ENCODE measurements around the gene KRTAP4-4. TPM values are rescaled to one million over a fixed set of nuclear protein-coding genes. Genes with fewer than 3 reads are reported as not detected.

Gene KRTAP4-4
- total and polyA plus RNA-seq, 2 of the 4 experiments (the other 2 are of a cell fraction): not detected

GRCh38 chr17:41178843-41179616 lies 18.5 kb upstream of the KRTAP4-4 start:
- TF ChIP-seq POLR2A (IDR thresholded peaks at IDR 0.05; ENCODE audit: low read depth, low read length) (no peak), MAZ (IDR thresholded peaks at IDR 0.05; ENCODE audit: borderline replicate concordance, low read depth, low read length) (no peak), MAFK (IDR thresholded peaks at IDR 0.05; ENCODE audit: low read depth, low read length) (no peak), FOS (IDR thresholded peaks at IDR 0.05; ENCODE audit: low read depth, low read length) (no peak), BHLHE40 (IDR thresholded peaks at IDR 0.05; ENCODE audit: low read depth, low read length) (no peak), CHD1 (IDR thresholded peaks at IDR 0.05; ENCODE audit: low read depth, low read length) (no peak), NFE2L2 (IDR thresholded peaks at IDR 0.05; ENCODE audit: low read depth, low read length) (no peak), RCOR1 (IDR thresholded peaks at IDR 0.05; ENCODE audit: insufficient replicate concordance, low read length) (no peak), MXI1 (IDR thresholded peaks at IDR 0.05; ENCODE audit: borderline replicate concordance, low read depth, low read length) (no peak), RFX5 (IDR thresholded peaks at IDR 0.05; ENCODE audit: low read depth, low read length) (no peak), RAD21 (IDR thresholded peaks at IDR 0.05; ENCODE audit: low read length) (no peak), SMC3 (IDR thresholded peaks at IDR 0.05; ENCODE audit: low read depth, low read length) (no peak), CEBPB (IDR thresholded peaks at IDR 0.05; ENCODE audit: low read depth, low read length) (no peak)
- TF ChIP-seq, protein P1, sequence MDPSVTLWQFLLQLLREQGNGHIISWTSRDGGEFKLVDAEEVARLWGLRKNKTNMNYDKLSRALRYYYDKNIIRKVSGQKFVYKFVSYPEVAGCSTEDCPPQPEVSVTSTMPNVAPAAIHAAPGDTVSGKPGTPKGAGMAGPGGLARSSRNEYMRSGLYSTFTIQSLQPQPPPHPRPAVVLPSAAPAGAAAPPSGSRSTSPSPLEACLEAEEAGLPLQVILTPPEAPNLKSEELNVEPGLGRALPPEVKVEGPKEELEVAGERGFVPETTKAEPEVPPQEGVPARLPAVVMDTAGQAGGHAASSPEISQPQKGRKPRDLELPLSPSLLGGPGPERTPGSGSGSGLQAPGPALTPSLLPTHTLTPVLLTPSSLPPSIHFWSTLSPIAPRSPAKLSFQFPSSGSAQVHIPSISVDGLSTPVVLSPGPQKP (IDR thresholded peaks at IDR 0.05; ENCODE audit: borderline replicate concordance, low read depth, low read length): no peak
- TF ChIP-seq, protein P2, sequence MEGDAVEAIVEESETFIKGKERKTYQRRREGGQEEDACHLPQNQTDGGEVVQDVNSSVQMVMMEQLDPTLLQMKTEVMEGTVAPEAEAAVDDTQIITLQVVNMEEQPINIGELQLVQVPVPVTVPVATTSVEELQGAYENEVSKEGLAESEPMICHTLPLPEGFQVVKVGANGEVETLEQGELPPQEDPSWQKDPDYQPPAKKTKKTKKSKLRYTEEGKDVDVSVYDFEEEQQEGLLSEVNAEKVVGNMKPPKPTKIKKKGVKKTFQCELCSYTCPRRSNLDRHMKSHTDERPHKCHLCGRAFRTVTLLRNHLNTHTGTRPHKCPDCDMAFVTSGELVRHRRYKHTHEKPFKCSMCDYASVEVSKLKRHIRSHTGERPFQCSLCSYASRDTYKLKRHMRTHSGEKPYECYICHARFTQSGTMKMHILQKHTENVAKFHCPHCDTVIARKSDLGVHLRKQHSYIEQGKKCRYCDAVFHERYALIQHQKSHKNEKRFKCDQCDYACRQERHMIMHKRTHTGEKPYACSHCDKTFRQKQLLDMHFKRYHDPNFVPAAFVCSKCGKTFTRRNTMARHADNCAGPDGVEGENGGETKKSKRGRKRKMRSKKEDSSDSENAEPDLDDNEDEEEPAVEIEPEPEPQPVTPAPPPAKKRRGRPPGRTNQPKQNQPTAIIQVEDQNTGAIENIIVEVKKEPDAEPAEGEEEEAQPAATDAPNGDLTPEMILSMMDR (conservative IDR thresholded peaks at IDR 0.05; ENCODE audit: low read depth, low read length): no peak
- peak; percentile 15 for DNase-seq
- no CpG with 5 or more reads among the region's 1 CpG for WGBS, 2 experiments (ENCODE audit: extremely low coverage in 2 of 2, insufficient read length in 1 of 2)

More at GRCh38 chr17:41178843-41179616, 18.5 kb upstream of the KRTAP4-4 start:
- Histone ChIP-seq H2AFZ (replicated peaks; ENCODE audit: low read length, poor library complexity) (no peak overlapping the region), H3K4me1 (ENCODE audit: control insufficient read depth, insufficient read depth, low read length) (peaks cover 3% of the 10 kb centered on the region; the same call in 1 of the 2 replicates), H3K18ac (ENCODE audit: low read depth, low read length) (peak overlapping the region; percentile 75; the same call in 1 of the 2 replicates), H4K5ac (ENCODE audit: low read depth, low read length) (peak overlapping the region; percentile 51; the same call in 1 of the 2 replicates), H4K91ac (ENCODE audit: insufficient read depth, low read depth, low read length) (no peak overlapping the region), H3K27ac (ENCODE audit: insufficient read depth, low read length) (no peak overlapping the region), H3K36me3 (ENCODE audit: control insufficient read depth, insufficient read depth, low read length) (no peaks in the 10 kb centered on the region), H2BK120ac (ENCODE audit: low read depth, low read length) (no peak overlapping the region; the same call in 1 of the 2 replicates), H3K23ac (ENCODE audit: low read depth, low read length) (no peak overlapping the region), H2AK9ac (replicated peaks; ENCODE audit: low read depth, low read length, poor library complexity) (no peak overlapping the region), H2BK15ac (ENCODE audit: low read depth, low read length) (no peak overlapping the region), H3K27me3 (ENCODE audit: control insufficient read depth, insufficient read depth, low read length) (no peaks in the 10 kb centered on the region; the same call in 1 of the 2 replicates), H3K9me3 (ENCODE audit: control insufficient read depth, insufficient read depth, low read length) (no peaks in the 10 kb centered on the region), H3K4ac (ENCODE audit: low read depth, low read length) (0 out of 2 replicates have a peak overlapping the region, but pooled peaks have one; percentile 57), H3K79me1 (ENCODE audit: low read depth in 1 of 2, low read length in 2 of 2) (no peaks in the 10 kb centered on the region), H3K4me3 (ENCODE audit: insufficient read depth, low read depth, low read length) (no peak overlapping the region), H2BK5ac (ENCODE audit: low read depth, low read length, poor library complexity, severe bottlenecking) (peak overlapping the region; percentile 75), H3K56ac (ENCODE audit: extremely low read depth, insufficient read depth, low read length) (no peak overlapping the region), H2BK20ac (ENCODE audit: low read depth, low read length) (no peak overlapping the region), H4K20me1 (ENCODE audit: insufficient read depth, low read length) (no peaks in the 10 kb centered on the region), H4K8ac (ENCODE audit: low read depth in 2 of 2, low read length in 2 of 2) (0 out of 4 replicates have a peak overlapping the region, but pooled peaks of 1 of the 2 experiments have one; percentile 68), H3K9me1 (ENCODE audit: insufficient read depth, low read length) (no peaks in the 10 kb centered on the region; the same call in 1 of the 2 replicates), H3K14ac (replicated peaks; ENCODE audit: low read depth, low read length) (0 out of 2 replicates have a peak overlapping the region, but pooled peaks have one; percentile 72), H3K4me2 (ENCODE audit: low read depth, low read length) (no peak overlapping the region), H3K9ac (ENCODE audit: low read depth, low read length) (no peak overlapping the region), H2AK5ac (ENCODE audit: low read depth, low read length) (no peak overlapping the region)
- ChIA-PET CTCF (no interaction called here), POLR2A (ENCODE audit: unreplicated experiment) (interaction anchor here (0.7 kb wide), 1 partner anchor 152 kb away, joined by 3 read pairs; no protein-coding TSS in a partner anchor)
- no TSS peak for BruUV-seq (replicated peaks)
- dilution Hi-C loops (cut with HindIII; ENCODE audit: low sequenced_read_pairs, unreplicated experiment): no loop called here
- no peak for ATAC-seq (ENCODE audit: low read depth)
- intact Hi-C loops (cut with micrococcal nuclease): no loop called here
- in situ Hi-C loops (cut with MboI; ENCODE audit: low sequenced_read_pairs): no loop called here
